H1 (cell line): ENCODE measurements around the gene SNX24. TPM values are rescaled to one million over a fixed set of nuclear protein-coding genes. Genes with fewer than 3 reads are reported as not detected.

Experiments used
- NANOG ChIP-seq: IDR thresholded peaks from 2 replicates; pipeline ENCODE4 v1.6.1; 2011; ENCODE audit warnings: low read length, low read depth, mild to moderate bottlenecking, inconsistent platforms; ENCODE audit not compliant: insufficient read depth, poor library complexity, severe bottlenecking
- POLR2A ChIP-seq, 2 experiments: IDR thresholded peaks; 1 replicate in 1 of 2; 2 replicates in 1 of 2; pipeline ENCODE4 v1.6.1; 2011; ENCODE audit warnings: low read depth in 2 of 2, low read length in 2 of 2, mild to moderate bottlenecking in 2 of 2; ENCODE audit errors: control extremely low read depth in 1 of 2
- polyA plus RNA-seq, 7 experiments: library from polyadenylated mRNA; depleted of rRNA in 3 of 7; stranded (reverse) in 5 of 7; unstranded in 2 of 7; fragments of >200 nt in 5 of 7; fragments of 200-250 nt in 2 of 7; gene quantifications; 1 replicate in 5 of 7; 2 replicates in 1 of 7; 4 replicates in 1 of 7; pipeline versions ENCODE4 v1.2.1 to v1.2.3, GENCODE V29; 2011 to 2013; ENCODE audit warnings: missing spikeins in 2 of 7, mixed read lengths in 2 of 7
- total RNA-seq: library from RNA; stranded (reverse); fragmentation: NEBNext Ultra II Directional; extraction: Animal tissue kit (Norgen Biotek cat#: 25700); gene quantifications from 2 replicates; pipeline ENCODE4 v1.2.1, GENCODE V29; 2021

The SNX24 gene
- total and polyA plus RNA-seq, 2 of the 8 experiments (the other 6 are each of a cell fraction or from before 2014, with no cell fraction given): 7.3 to 14.3 TPM

GRCh38 chr5:122880749-122881148 lies 35.3 kb downstream of the SNX24 start (continued):
- TF ChIP-seq POLR2A (IDR thresholded peaks at IDR 0.05; ENCODE audit: control extremely low read depth in 1 of 2, low read depth in 2 of 2, low read length in 2 of 2) (no peak), NANOG (no peak)
